Esophagus squamous epithelium (tissue), 4 donors: ENCODE data around the gene RAPGEF3.

Experiments
- CTCF ChIP-seq, 6 experiments: fragments of 450-650 bp in 4 of 6; fragments of 200-600 bp in 2 of 6; sonication (generic) in 2 of 6; IDR thresholded peaks; one replicate each; pipeline ENCODE4 v1.5.1; 2016 to 2019; ENCODE audit warnings: antibody characterized with exemption in 6 of 6, mild to moderate bottlenecking in 4 of 6, moderate library complexity in 4 of 6
- POLR2A ChIP-seq, 4 donors: fragments of 450-650 bp; IDR thresholded peaks; one replicate each; pipeline ENCODE4 v1.6.1; 2017; ENCODE audit warnings: antibody characterized with exemption in 4 of 4, mild to moderate bottlenecking in 4 of 4, moderate library complexity in 3 of 4

- no peak for TF ChIP-seq CTCF (IDR thresholded peaks at IDR 0.05)
- TF ChIP-seq POLR2A (IDR thresholded peaks at IDR 0.05): no peak
Observed at GRCh38 chr12:47741340-47741703, 17.4 kb downstream of the RAPGEF3 start.
